HepG2 (cell line): ENCODE data around the gene MAP3K5. TPM values are rescaled to one million over a fixed set of nuclear protein-coding genes. Genes with fewer than 3 reads are reported as not detected.
A peak's percentile ranks its signal among the peaks of the same experiment; 100 is the strongest.

ENCODE experiments used
- ATAC-seq: fragments of 200-7000 bp; cut with Tn5 transposase; 3 replicates; pipeline ENCODE4 v1.9.1; 2020; ENCODE audit warnings: mild to moderate bottlenecking, moderate library complexity
- BruUV-seq: library from RNA; stranded (reverse); fragments of 400-500 nt; replicated peaks from 2 replicates; lab custom pipeline; 2021; lab: Mats Ljungman, UMichigan
- CTCF ChIA-PET: fragments of 300-600 bp; formaldehyde crosslinking; extraction: SDS; loops from one replicate; lab custom pipeline; 2021; ENCODE audit warnings: low total read pairs, inconsistent platforms, low intra/inter-chr PET ratio; lab: Yijun Ruan, JAX
- POLR2A ChIA-PET: fragments of 350-600 bp; sonication (Branson Sonifier 250); formaldehyde crosslinking; loops from one replicate; lab custom pipeline; 2020; ENCODE audit warnings: antibody characterized with exemption, inconsistent platforms; lab: Yijun Ruan, JAX
- DNase-seq: peaks from one replicate; pipeline ENCODE4 v3.0.0-alpha.2; 2015; ENCODE audit warnings: low spot score
- FAIRE-seq: peaks from 3 replicates; lab custom pipeline; 2011; peaks lifted over from hg19 to GRCh38; lab: Jason Lieb, UNC
- H2AFZ ChIP-seq: one replicate; pipeline ENCODE4 v1.6.1; 2011; ENCODE audit warnings: low read length, inconsistent platforms
- H3K27ac ChIP-seq: fragments of 300-600 bp; 3 replicates; pipeline ENCODE4 v1.8.0; 2011; ENCODE audit warnings: mixed run types, mild to moderate bottlenecking, mixed read lengths, low read length, inconsistent platforms; ENCODE audit not compliant: insufficient read depth; ENCODE audit errors: extremely low read length
- H3K27me3 ChIP-seq, 2 experiments: fragments of 200-600 bp in 1 of 2; 2 replicates in 1 of 2; 3 replicates in 1 of 2; pipeline versions ENCODE4 v1.6.0 to v1.8.0; 2011; ENCODE audit warnings: low read length in 2 of 2, mild to moderate bottlenecking in 2 of 2, moderate library complexity in 2 of 2, inconsistent platforms in 1 of 2; ENCODE audit not compliant: insufficient read depth in 2 of 2, control insufficient read depth in 1 of 2
- H3K36me3 ChIP-seq, 2 experiments: fragments of 200-600 bp in 1 of 2; replicated peaks in 1 of 2; 2 replicates in 1 of 2; 3 replicates in 1 of 2; pipeline versions ENCODE4 v1.5.1 to v1.8.0; 2011; ENCODE audit warnings: low read length in 2 of 2, inconsistent platforms in 1 of 2; ENCODE audit not compliant: insufficient read depth in 2 of 2, control insufficient read depth in 1 of 2
- H3K4me1 ChIP-seq: 2 replicates; pipeline ENCODE4 v1.5.1; 2012; ENCODE audit warnings: low read length, inconsistent platforms; ENCODE audit not compliant: insufficient read depth
- H3K4me2 ChIP-seq: 2 replicates; pipeline ENCODE4 v1.6.0; 2011; ENCODE audit warnings: low read depth, low read length, inconsistent platforms
- H3K4me3 ChIP-seq, 3 experiments: fragments of 200-600 bp in 1 of 3; sonication (generic), shearing (Covaris generic) in 1 of 3; replicated peaks in 1 of 3; 2 replicates each; pipeline ENCODE4 v1.5.1; 2011 to 2016; ENCODE audit warnings: low read length in 3 of 3, inconsistent platforms in 2 of 3, low read depth in 2 of 3, mild to moderate bottlenecking in 2 of 3, control low read depth in 1 of 3, mixed read lengths in 1 of 3; ENCODE audit not compliant: insufficient read depth in 1 of 3
- H3K79me2 ChIP-seq: one replicate; pipeline ENCODE4 v1.6.1; 2011; ENCODE audit warnings: low read length, inconsistent platforms; ENCODE audit not compliant: insufficient read depth
- H3K9ac ChIP-seq: 2 replicates; pipeline ENCODE4 v1.6.0; 2011; ENCODE audit warnings: mild to moderate bottlenecking, low read depth, low read length, inconsistent platforms; ENCODE audit not compliant: insufficient read depth
- H3K9me3 ChIP-seq: 2 replicates; pipeline ENCODE4 v1.5.1; 2012; ENCODE audit warnings: mild to moderate bottlenecking, low read length
- H4K20me1 ChIP-seq: 2 replicates; pipeline ENCODE4 v1.6.0; 2011; ENCODE audit warnings: inconsistent platforms, mild to moderate bottlenecking, low read length, moderate library complexity; ENCODE audit not compliant: insufficient read depth
- ARID2 ChIP-seq: sonication (generic); formaldehyde crosslinking; IDR thresholded peaks from 2 replicates; pipeline ENCODE4 v1.8.1; 2022; ENCODE audit warnings: mild to moderate bottlenecking, missing genetic modification reagents, borderline replicate concordance
- ATF3 ChIP-seq: sonication (generic); formaldehyde crosslinking; IDR thresholded peaks from 2 replicates; pipeline ENCODE4 v1.4.0; 2020; ENCODE audit warnings: missing genetic modification reagents
- CHD4 ChIP-seq: fragments of 200-600 bp; sonication (generic); IDR thresholded peaks from 2 replicates; pipeline ENCODE4 v1.7.0; 2017; ENCODE audit warnings: mild to moderate bottlenecking, low read length, borderline replicate concordance
- ETV6 ChIP-seq: sonication (generic); formaldehyde crosslinking; conservative IDR thresholded peaks from 2 replicates; pipeline ENCODE4 v1.4.0; 2020; ENCODE audit warnings: missing genetic modification reagents
- EZH2 ChIP-seq: conservative IDR thresholded peaks from 2 replicates; pipeline ENCODE4 v1.6.1; 2012; ENCODE audit warnings: mild to moderate bottlenecking, low read depth, low read length, moderate library complexity
- FOXP4 ChIP-seq: sonication (generic); formaldehyde crosslinking; IDR thresholded peaks from 2 replicates; pipeline ENCODE4 v1.4.0; 2020; ENCODE audit warnings: missing genetic modification reagents
- HDAC1 ChIP-seq: sonication (generic); formaldehyde crosslinking; IDR thresholded peaks from 2 replicates; pipeline ENCODE4 v1.5.1; 2020; ENCODE audit warnings: mild to moderate bottlenecking, missing genetic modification reagents
- HNF4A ChIP-seq: sonication (generic); formaldehyde crosslinking; IDR thresholded peaks from 2 replicates; pipeline ENCODE4 v1.4.0; 2020; ENCODE audit warnings: missing genetic modification reagents
- IKZF1 ChIP-seq: fragments of 450-650 bp; IDR thresholded peaks from 2 replicates; pipeline ENCODE4 v1.7.1; 2016
- RARA ChIP-seq: IDR thresholded peaks from 2 replicates; pipeline ENCODE4 v1.6.1; 2016; ENCODE audit warnings: missing genetic modification reagents, missing compliant biosample characterization
- SIX1 ChIP-seq: sonication (generic); formaldehyde crosslinking; IDR thresholded peaks from 2 replicates; pipeline ENCODE4 v1.4.0; 2020; ENCODE audit warnings: missing genetic modification reagents, borderline replicate concordance
- THRA ChIP-seq: sonication (generic); formaldehyde crosslinking; IDR thresholded peaks from 2 replicates; pipeline ENCODE4 v1.4.0; 2020; ENCODE audit warnings: missing genetic modification reagents, borderline replicate concordance
- ZKSCAN5 ChIP-seq: sonication (generic); formaldehyde crosslinking; IDR thresholded peaks from 2 replicates; pipeline ENCODE4 v1.5.1; 2020; ENCODE audit warnings: mild to moderate bottlenecking, missing genetic modification reagents
- ZNF468 ChIP-seq: sonication (generic); formaldehyde crosslinking; IDR thresholded peaks from 2 replicates; pipeline ENCODE4 v1.8.0; 2022; ENCODE audit warnings: mild to moderate bottlenecking, moderate library complexity, missing genetic modification reagents
- ZNF652 ChIP-seq: IDR thresholded peaks from 2 replicates; pipeline ENCODE4 v1.6.1; 2016; ENCODE audit warnings: low read depth, borderline replicate concordance
- WGBS: methylation state at CpG from one replicate; pipeline ENCODE4 v1.1.6; 2017; ENCODE audit warnings: low lambda C conversion rate; 5-methylcytosine and 5-hydroxymethylcytosine counted together
- in situ Hi-C: cut with HindIII; loops from 2 replicates; pipeline ENCODE4 v1.10.0; 2017; ENCODE audit warnings: low pct_unique_long_range_greater_than_20kb; ENCODE audit not compliant: extremely low pct_ligation_motif_present
- intact Hi-C: fragments of 100-400 bp; cut with micrococcal nuclease; formaldehyde crosslinking; loops from one replicate; pipeline ENCODE4 v1.10.0; 2022; ENCODE audit not compliant: unreplicated experiment
- polyA plus RNA-seq, 8 experiments: library from polyadenylated mRNA; depleted of rRNA in 3 of 8; stranded (reverse) in 7 of 8; unstranded in 1 of 8; fragments of >200 nt; fragmentation: Illumina TruSeq in 4 of 8; extraction: Trizol in 4 of 8; gene quantifications; 2 replicates each; pipeline versions ENCODE4 v1.2.1 to v1.2.3, GENCODE V29; 2011 to 2016; ENCODE audit warnings: low read depth in 4 of 8, missing spikeins in 1 of 8, mixed read lengths in 1 of 8; ENCODE audit not compliant: insufficient read depth in 1 of 8
- total RNA-seq, 5 experiments: library from RNA; depleted of rRNA; stranded (reverse); fragments of >200 nt; fragmentation: Illumina TruSeq; extraction: Trizol; gene quantifications; 2 replicates each; pipeline ENCODE4 v1.2.3, GENCODE V29; 2016; ENCODE audit warnings: low read depth in 1 of 5
- TF ChIP-seq, protein P1 (sequence below): IDR thresholded peaks from 2 replicates; pipeline ENCODE4 v1.6.1; 2012; ENCODE audit warnings: low read length, improper control_type of control experiment

MAP3K5 gene
- total and polyA plus RNA-seq, 2 of the 13 experiments (the other 11 are each of a cell fraction or from before 2014, with no cell fraction given), result not detected

DNA sequence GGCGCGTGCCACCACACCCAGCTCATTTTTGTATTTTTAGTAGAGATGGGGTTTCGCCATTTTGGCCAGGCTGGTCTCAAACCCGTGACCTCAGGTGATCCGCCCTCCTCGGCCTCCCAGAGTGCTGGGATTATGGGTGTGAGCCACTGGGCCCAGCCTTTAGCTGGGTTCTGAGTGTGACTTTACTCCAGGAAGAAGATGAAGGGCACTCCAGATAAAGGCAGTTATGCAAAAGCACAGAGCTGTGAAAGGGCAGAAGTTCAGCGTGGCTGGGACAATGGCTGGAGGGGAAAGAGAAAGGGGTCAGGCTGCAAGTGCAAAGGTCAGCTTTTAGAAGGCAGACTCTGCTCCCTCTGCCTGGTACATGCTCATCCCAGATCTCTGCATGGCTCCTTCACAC lies 39.7 kb downstream of the MAP3K5 start:
- in situ Hi-C loops, result no loop called here
- no peaks in the 10 kb centered on the region for H4K20me1 ChIP-seq
- BruUV-seq, result no TSS peak
- TF ChIP-seq EZH2 (no peak), ETV6 (CRISPR knock-in tag) (no peak), IKZF1 (no peak), ZKSCAN5 (CRISPR knock-in tag) (no peak), RARA (CRISPR knock-in tag) (0 out of 2 replicates have a peak, but pooled peaks have one; percentile 15), HDAC1 (no peak), ARID2 (CRISPR knock-in tag) (no peak), ZNF652 (CRISPR knock-in tag) (no peak), ATF3 (CRISPR knock-in tag) (no peak), FOXP4 (CRISPR knock-in tag) (no peak), THRA (no peak), ZNF468 (CRISPR knock-in tag) (no peak), HNF4A (peak; percentile 43), SIX1 (CRISPR knock-in tag) (no peak), CHD4 (no peak)
- TF ChIP-seq, protein P1, sequence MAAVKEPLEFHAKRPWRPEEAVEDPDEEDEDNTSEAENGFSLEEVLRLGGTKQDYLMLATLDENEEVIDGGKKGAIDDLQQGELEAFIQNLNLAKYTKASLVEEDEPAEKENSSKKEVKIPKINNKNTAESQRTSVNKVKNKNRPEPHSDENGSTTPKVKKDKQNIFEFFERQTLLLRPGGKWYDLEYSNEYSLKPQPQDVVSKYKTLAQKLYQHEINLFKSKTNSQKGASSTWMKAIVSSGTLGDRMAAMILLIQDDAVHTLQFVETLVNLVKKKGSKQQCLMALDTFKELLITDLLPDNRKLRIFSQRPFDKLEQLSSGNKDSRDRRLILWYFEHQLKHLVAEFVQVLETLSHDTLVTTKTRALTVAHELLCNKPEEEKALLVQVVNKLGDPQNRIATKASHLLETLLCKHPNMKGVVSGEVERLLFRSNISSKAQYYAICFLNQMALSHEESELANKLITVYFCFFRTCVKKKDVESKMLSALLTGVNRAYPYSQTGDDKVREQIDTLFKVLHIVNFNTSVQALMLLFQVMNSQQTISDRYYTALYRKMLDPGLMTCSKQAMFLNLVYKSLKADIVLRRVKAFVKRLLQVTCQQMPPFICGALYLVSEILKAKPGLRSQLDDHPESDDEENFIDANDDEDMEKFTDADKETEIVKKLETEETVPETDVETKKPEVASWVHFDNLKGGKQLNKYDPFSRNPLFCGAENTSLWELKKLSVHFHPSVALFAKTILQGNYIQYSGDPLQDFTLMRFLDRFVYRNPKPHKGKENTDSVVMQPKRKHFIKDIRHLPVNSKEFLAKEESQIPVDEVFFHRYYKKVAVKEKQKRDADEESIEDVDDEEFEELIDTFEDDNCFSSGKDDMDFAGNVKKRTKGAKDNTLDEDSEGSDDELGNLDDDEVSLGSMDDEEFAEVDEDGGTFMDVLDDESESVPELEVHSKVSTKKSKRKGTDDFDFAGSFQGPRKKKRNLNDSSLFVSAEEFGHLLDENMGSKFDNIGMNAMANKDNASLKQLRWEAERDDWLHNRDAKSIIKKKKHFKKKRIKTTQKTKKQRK, result no peak

More for the DNA sequence above, 39.7 kb downstream of the MAP3K5 start:
- Histone ChIP-seq H3K4me2 (no peak overlapping the region), H3K4me3 (no peak overlapping the region), H3K9me3 (no peaks in the 10 kb centered on the region), H3K27ac (no peak overlapping the region), H3K36me3 (no peaks in the 10 kb centered on the region), H3K9ac (no peak overlapping the region), H3K4me1 (no peaks in the 10 kb centered on the region), H3K79me2 (no peaks in the 10 kb centered on the region), H3K27me3 (peaks cover 0 to 6% of the 10 kb centered on the region in 2 experiments; a peak in 2 of 5 replicates), H2AFZ (no peak overlapping the region)
- FAIRE-seq (no peak), DNase-seq (no peak), ATAC-seq (no peak)
- ChIA-PET POLR2A (no interaction called here), CTCF (no interaction called here)
- 54% methylated on average over 7 of the region's 7 CpGs for WGBS
- intact Hi-C loops, result no loop called here
